ENCODE data around the gene SLC30A1.
"Not testable (repeated sequence)": the region's sequence is repeated elsewhere in the genome, so short reads cannot be mapped to it uniquely, and the experiment has no call there.

Gene SLC30A1

DNA sequence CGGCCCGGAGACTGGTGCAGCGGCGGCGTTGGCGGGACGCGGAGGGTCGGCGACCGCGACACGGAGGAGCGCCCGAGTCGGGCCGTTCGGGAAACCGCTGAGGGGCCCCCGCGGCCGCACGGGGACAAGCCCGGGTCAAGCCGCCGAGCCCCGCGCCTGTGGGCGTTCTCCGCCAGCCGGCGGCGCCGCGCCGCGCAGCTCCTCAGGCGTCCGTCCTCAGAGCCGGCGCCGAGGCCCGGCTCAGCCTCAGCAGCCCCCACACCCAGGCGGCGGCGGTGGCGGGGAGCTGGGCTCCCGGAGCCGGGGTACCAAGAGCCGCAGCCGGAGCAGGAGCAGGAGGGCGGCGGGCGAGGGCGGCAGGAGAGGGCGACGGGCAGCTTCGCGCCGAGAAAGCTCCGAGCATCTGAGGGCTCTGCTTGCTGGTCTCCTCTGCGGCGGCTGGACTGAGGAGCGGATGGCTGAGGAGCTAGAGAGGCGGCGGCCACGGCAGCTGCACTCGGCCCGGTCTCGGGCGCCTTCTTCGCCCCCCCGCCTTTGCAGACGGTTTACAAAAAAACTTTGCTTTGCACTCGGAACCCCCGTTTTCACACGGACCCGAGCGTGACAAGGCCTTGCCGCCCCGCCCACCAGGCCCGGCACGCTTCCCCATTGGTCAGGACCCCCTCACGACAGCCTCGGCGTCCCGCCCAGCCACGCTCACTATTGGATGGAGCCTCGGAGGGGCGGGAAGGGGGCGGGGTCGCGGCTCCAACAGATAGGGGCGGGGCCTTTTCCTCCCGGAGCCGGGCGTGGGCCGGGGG lies at the start of gene SLC30A1:
Gene SLC30A1, minus strand, starts transcription at position 522 of the 800 bp plus-strand sequence. CDS start 549 bp downstream, outside the sequence.
- DNase-seq (ENCODE audit: low read depth): peak; percentile 99

- DNase-seq (ENCODE audit: low read depth): no peak
Observed at GRCh38 chr1:211628417-211628816, 49.5 kb upstream of the SLC30A1 start.

- DNase-seq (ENCODE audit: low read depth): no peak
Observed at GRCh38 chr1:211627259-211627658, 48.3 kb upstream of the SLC30A1 start.

DNA sequence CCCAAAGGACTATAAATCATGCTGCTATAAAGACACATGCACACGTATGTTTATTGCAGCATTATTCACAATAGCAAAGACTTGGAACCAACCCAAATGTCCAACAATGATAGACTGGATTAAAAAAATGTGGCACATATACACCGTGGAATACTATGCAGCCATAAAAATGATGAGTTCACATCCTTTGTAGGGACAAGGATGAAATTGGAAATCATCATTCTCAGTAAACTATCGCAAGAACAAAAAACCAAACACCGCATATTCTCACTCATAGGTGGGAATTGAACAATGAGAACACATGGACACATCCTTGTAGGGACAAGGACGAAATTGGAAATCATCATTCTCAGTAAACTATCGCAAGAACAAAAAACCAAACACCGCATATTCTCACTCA lies 46.9 kb upstream of the SLC30A1 start:
- not testable (repeated sequence) for DNase-seq (ENCODE audit: low read depth)

DNA sequence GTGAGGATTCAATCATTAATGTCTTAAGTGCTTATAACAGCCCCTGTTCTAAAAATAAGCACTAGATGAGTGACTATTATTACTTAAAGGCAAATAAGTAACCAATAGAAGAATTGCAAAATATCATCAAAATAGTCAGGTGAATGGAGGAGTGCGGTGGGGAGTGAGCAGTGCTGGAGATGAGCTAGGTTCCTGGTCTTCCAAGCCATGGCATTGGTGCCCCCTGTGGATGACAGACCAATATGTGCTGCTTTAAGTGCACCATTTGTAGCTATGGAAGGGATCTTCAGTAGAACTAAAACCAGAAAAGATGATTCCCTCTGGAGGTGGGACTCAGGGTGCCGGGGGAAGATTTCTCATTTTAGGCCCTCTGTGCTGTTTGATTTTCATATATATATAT lies 46.1 kb upstream of the SLC30A1 start:
- peak; percentile 59 for DNase-seq (ENCODE audit: low read depth)

- no peak for DNase-seq (ENCODE audit: low read depth)
Observed at GRCh38 chr1:211623515-211623914, 44.6 kb upstream of the SLC30A1 start.

GRCh38 chr1:211621447-211622198 lies 42.7 kb upstream of the SLC30A1 start:
- DNase-seq (ENCODE audit: low read depth): no peak

DNA sequence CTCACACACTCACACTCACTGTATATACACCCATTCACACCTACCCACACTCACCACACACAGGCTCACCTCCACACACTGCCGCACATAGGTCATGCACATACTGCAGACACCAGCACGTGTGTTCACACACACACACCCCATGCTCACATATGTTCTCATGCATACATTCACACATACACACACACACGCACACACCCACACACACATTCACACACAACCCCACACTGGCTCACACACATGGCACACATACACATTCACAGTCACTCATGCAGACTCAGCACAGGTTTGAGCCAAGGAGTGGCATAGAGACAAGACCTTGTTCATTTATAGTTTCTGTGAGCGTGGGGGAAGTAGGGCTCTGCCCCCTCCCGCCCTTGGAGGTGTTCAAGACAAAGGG lies 41.1 kb upstream of the SLC30A1 start:
- DNase-seq (ENCODE audit: low read depth): no peak

GRCh38 chr1:211619033-211619996 lies 40.4 kb upstream of the SLC30A1 start:
- DNase-seq (ENCODE audit: low read depth): no peak

GRCh38 chr1:211616965-211617297 lies 38.0 kb upstream of the SLC30A1 start:
- no peak for DNase-seq (ENCODE audit: low read depth)

- no peak for DNase-seq (ENCODE audit: low read depth)
Observed at GRCh38 chr1:211616231-211616964, 37.4 kb upstream of the SLC30A1 start.

- DNase-seq (ENCODE audit: low read depth): no peak
Observed at GRCh38 chr1:211614615-211615014, 35.7 kb upstream of the SLC30A1 start.

GRCh38 chr1:211613951-211614350 lies 35.0 kb upstream of the SLC30A1 start:
- no peak for DNase-seq (ENCODE audit: low read depth)

DNA sequence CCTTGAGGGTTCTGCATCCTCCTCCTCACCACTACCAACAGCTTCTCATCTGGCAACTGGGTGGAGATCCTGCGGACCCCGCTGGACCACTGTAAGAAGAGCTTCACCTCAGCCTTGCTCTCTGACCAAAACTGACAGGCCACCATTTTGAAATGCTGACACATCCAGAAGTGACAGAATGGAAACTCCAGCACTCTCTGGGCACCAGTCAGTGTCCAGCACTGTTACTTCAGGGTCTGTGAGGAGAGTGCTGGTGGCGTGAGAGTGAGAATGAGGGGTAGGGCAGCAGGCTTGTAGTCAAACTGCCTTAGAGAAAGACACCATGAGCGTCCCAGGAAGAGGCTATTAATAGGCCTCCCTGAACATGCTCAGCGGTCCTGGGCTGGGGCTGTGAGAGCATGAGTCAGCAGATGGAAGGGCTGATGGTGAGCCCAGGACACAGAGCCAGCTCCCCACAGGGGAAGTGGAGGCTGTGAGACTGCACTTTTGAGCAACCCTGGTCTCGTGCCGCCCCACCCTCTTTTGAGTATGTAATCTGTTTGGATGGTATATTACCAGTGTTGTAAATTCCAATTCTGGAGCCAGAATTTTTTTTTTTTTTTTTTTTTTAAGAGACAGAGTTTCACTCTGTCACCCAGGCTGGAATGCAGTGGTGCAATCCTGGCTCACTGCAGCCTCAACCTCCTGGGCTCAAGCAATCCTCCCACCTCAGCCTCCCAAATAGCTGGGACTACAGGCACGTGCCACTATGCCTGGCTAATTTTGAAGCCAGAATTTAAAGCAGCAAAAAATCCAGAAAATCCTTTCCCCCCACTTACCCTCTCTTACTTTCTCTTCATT lies 34.4 kb upstream of the SLC30A1 start:
- DNase-seq (ENCODE audit: low read depth): peak; percentile 84

DNA sequence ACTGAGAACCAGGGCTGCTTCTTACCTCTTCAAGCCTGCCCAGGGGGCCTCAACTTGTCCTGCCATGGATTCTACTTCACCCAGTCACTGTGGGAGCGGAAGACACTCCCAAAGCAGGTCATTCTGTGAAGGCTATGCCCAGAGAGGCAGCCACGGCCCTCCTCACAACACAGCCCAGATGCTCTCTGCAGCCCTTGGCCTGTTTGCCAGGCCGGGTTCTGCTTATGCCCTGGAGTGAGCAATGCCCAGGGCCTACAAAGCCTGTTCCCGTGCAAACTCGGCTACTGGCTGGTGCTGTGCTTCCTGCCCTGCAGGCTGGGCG lies 33.8 kb upstream of the SLC30A1 start:
- DNase-seq (ENCODE audit: low read depth): no peak

- DNase-seq (ENCODE audit: low read depth): no peak
Observed at GRCh38 chr1:211611818-211612217, 32.9 kb upstream of the SLC30A1 start.

- DNase-seq (ENCODE audit: low read depth): no peak
Observed at GRCh38 chr1:211610779-211611556, 32.0 kb upstream of the SLC30A1 start.

DNA sequence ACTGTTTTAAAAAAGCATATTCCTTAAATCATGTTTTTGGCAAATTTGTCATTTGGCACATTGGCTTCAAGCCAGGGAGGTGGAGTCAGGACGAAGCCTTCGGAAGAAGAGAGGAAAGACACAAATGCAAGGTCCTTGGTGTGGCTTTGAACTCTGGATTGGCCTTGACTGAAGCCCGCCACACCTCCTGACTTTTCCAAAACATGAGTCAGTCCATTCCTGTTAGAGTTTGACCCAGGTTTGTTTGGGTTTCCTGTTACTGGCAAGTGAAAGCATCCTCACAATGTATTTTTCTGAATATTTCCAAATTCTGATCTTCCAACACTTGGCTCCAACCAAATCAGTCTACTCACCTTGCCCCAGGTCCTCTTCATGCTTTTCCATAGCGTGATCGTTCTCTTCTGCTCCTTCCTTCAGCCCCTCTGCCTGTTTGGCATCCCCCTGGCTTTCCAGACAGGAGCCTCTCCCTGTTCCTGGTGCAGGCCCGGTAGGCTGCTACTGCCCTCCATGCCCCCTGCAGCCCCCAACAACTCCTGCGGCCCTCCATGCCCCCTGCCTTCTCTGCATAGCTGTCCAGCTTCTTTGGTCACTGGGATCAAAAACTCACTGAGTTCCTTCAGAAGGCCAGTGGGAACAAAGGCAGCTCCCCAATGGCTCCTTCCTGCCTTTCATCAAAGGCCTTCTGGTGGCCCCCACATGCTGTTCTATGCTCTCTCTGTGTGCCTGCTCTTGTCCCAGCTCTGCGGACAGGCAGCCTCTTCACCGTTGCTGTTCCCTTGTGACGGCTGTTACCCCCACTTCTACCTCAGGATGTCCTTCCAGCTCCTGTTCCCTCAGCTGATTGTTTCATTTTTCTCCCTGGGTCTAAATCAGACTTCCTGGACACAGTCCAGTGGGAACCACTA lies 30.4 kb upstream of the SLC30A1 start:
- DNase-seq (ENCODE audit: low read depth): peak; percentile 39

Measured in ELR (cell line).